Left colon (tissue), 2 donors: ENCODE results near the gene TAPBP. TPM values are rescaled to one million over a fixed set of nuclear protein-coding genes. Genes with fewer than 3 reads are reported as not detected.
"Not testable (repeated sequence)": the region's sequence is repeated elsewhere in the genome, so short reads cannot be mapped to it uniquely, and the experiment has no call there.

Experiments
- ATAC-seq: fragments of 200-7000 bp; cut with Tn5 transposase; one replicate; pipeline ENCODE4 v1.9.1; 2020; ENCODE audit warnings: mild to moderate bottlenecking, moderate library complexity
- DNase-seq, 2 donors: peaks; one replicate each; pipeline ENCODE4 v3.0.0-alpha.2; 2020
- intact Hi-C, 2 donors: fragments of 100-400 bp; cut with DNase I in 1 of 2; cut with micrococcal nuclease in 1 of 2; formaldehyde crosslinking; loops; one replicate each; pipeline versions ENCODE4 v1.11.2 to v1.14.0; 2022; cut with DNase I, micrococcal nuclease
- long read RNA-seq: library from polyadenylated mRNA; unstranded; transcript quantifications from one replicate; pipeline ENCODE4 v2.0.0, GENCODE V29; 2021
- total RNA-seq, 2 donors: library from RNA; stranded (reverse); fragmentation: NEBNext Ultra II Directional; extraction: Animal tissue kit (Norgen Biotek cat#: 25700); gene quantifications; one replicate each; pipeline ENCODE4 v1.2.1, GENCODE V29; 2021
- donor health status: DM: no; HTN: no; CAD: no.
- donor health status: DM: yes; HTN: yes; CAD: no.

Gene TAPBP
- total RNA-seq, result 100 to 1,000 TPM; 229 to 283 TPM
- long read RNA-seq, transcript TAPBP-234 (8 exons, 3,759 nt), result major isoform, 9 of 91 reads
- long read RNA-seq, partial matches to known transcripts, result 28 of 91 reads
- long read RNA-seq, other reads (novel, unspliced or antisense), result 54 of 91 reads

- DNase-seq, result peak; percentile 75
- intact Hi-C loops, result no loop called here
- peak; percentile 36 for ATAC-seq
These were observed at the start of gene TAPBP for GRCh38 chr6:33313709-33314514. Gene TAPBP (minus strand): TSS chr6:33314078. CDS start chr6:33314041, 37 bp downstream.

GRCh38 chr6:33363486-33363885 lies 49.6 kb upstream of the TAPBP start:
- intact Hi-C loops, ATAC-seq: not testable (repeated sequence)

GRCh38 chr6:33359331-33359730 lies 45.5 kb upstream of the TAPBP start:
- intact Hi-C loops, result no loop called here
- DNase-seq (no peak), ATAC-seq (no peak)

More at GRCh38 chr6:33363486-33363885, 49.6 kb upstream of the TAPBP start:
- DNase-seq, result not testable (repeated sequence)

- DNase-seq (peak in 1 of 2 donors; percentile 19), ATAC-seq (peak; percentile 45)
- intact Hi-C loops, result not testable (repeated sequence)
These were observed 43.4 kb upstream of the TAPBP start for GRCh38 chr6:33357160-33357871.

- ATAC-seq, result peak; percentile 60
- intact Hi-C loops, result no loop called here
- peak in 1 of 2 donors; percentile 12 for DNase-seq
These were observed 42.4 kb upstream of the TAPBP start for GRCh38 chr6:33356295-33356694.

- DNase-seq (peak; percentile 40 to 44), ATAC-seq (peak; percentile 86)
- intact Hi-C loops, result not testable (repeated sequence)
These were observed 42.0 kb upstream of the TAPBP start for GRCh38 chr6:33355860-33356259.

GRCh38 chr6:33347816-33348215 lies 33.9 kb upstream of the TAPBP start:
- ATAC-seq, result no peak
- intact Hi-C loops, result no loop called here
- DNase-seq, result no peak

GRCh38 chr6:33346972-33347371 lies 33.1 kb upstream of the TAPBP start:
- ATAC-seq, DNase-seq, intact Hi-C loops: not testable (repeated sequence)

- peak; percentile 58 to 75 for DNase-seq
- intact Hi-C loops, result no loop called here
- peak; percentile 75 for ATAC-seq
These were observed 31.1 kb upstream of the TAPBP start for GRCh38 chr6:33344701-33345697.

- no peak for DNase-seq
- ATAC-seq, result peak; percentile 46
- intact Hi-C loops, result no loop called here
These were observed 30.2 kb upstream of the TAPBP start for GRCh38 chr6:33343953-33344611.

- DNase-seq, intact Hi-C loops, ATAC-seq: not testable (repeated sequence)
These were observed 29.7 kb upstream of the TAPBP start for GRCh38 chr6:33343606-33343952.

- intact Hi-C loops, result no loop called here
- ATAC-seq, result no peak
- DNase-seq, result no peak
These were observed 25.3 kb upstream of the TAPBP start for GRCh38 chr6:33339193-33339592.

GRCh38 chr6:33336495-33336894 lies 22.6 kb upstream of the TAPBP start:
- ATAC-seq (no peak), DNase-seq (no peak)
- intact Hi-C loops, result no loop called here

- ATAC-seq (no peak), DNase-seq (no peak)
- intact Hi-C loops, result no loop called here
These were observed 22.0 kb upstream of the TAPBP start for GRCh38 chr6:33335916-33336315.

- ATAC-seq, result no peak
- intact Hi-C loops, result no loop called here
- no peak for DNase-seq
These were observed 19.8 kb upstream of the TAPBP start for GRCh38 chr6:33333666-33334065.

GRCh38 chr6:33330736-33331135 lies 16.9 kb upstream of the TAPBP start:
- ATAC-seq (no peak), DNase-seq (no peak)
- intact Hi-C loops, result no loop called here

GRCh38 chr6:33329058-33329457 lies 15.2 kb upstream of the TAPBP start:
- ATAC-seq, result no peak

GRCh38 chr6:33324125-33324524 lies 10.2 kb upstream of the TAPBP start:
- ATAC-seq (no peak), DNase-seq (no peak)
- intact Hi-C loops, result no loop called here

More at GRCh38 chr6:33329058-33329457, 15.2 kb upstream of the TAPBP start:
- no peak for DNase-seq
- intact Hi-C loops, result no loop called here
